LHCN-M2 (cell line): ENCODE measurements around the gene GLIS2. TPM values are rescaled to one million over a fixed set of nuclear protein-coding genes. Genes with fewer than 3 reads are reported as not detected.
A peak's percentile ranks its signal among the peaks of the same experiment; 100 is the strongest.

Experiments used
- DNase-seq: peaks from one replicate; pipeline ENCODE4 v3.0.0-alpha.2; 2012; ENCODE audit warnings: low read depth
- total RNA-seq: library from RNA; depleted of rRNA; stranded (reverse); fragments of >200 nt; gene quantifications from 2 replicates; pipeline ENCODE4 v1.2.3, GENCODE V29; 2014

GLIS2 gene
- total RNA-seq, 1 experiment from 2014 or later = 1.3 TPM

DNA sequence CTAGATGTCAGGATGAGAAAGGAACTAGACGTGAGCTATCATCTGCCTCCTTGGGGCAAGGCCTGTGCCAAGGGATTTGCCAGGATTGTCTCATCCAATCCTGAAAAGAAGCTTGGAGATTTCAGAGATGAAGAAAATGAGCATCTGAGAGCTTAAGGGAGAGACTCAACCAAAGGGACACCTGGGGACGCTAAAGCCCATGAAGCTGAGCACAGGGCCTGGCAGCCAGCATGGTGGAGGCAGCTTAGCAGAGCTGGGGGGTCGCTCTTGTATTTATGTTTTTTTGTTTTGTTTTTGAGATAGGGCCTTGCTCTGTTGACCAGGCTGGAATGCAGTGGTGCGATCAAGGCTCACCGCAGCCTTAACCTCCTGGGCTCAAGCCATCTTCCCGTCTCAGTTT is 18.4 kb upstream of the GLIS2 start:
- DNase-seq = no peak

DNA sequence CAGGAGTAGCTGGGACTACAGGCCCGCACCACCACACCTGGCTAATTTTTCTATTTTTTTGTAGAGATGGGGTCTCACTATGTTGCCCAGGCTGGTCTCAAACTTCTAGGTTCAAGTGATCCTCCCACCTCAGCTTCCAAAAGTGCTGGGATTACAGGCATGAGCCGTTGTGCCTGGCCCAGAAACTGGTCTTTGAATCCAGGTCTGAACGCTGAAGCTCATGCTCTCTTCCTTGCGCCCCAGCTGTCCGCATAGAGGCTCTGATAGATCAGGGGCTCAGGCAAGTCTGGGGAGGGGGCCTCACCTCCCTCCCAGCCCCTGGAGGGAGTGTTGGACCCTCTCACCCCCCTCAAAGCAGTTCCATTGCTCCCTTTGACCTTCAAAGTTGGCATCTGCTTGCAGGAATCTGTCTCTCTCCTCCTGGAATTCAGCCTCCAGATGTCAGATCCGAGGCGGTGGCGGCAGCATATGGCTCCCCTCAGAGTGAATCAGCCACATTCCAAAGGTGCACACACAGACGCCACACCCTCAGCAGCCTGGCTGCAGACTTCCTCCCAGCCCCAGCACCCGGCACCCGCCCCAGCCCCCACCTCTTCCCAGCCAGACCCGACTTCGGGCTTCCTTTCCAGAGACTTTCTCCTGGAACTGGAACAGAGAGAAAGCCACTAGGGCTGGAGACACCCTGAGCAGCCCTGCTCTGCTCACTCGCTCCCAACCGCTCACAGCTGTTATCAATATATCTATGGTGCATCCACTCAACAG is 16.9 kb upstream of the GLIS2 start:
- peak; percentile 94 for DNase-seq

DNA sequence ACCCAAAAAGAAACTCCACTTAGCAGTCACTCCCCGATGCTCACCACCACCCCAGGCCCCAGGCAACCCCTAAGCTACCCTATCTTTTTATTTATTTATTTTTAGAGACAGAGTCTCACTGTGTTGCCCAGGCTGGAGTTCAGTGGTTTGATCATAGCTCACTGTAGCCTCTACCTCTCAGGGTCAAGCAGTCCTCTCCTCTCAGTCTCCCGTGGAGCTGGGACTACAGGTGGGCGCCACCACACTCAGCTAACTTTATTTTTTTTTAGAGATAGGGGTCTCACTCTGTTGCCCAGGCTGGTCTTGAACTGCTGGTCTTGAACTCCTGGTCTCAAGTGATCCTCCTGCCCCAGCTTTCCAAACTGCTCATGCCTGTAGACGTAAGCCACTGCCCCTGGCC is 14.7 kb upstream of the GLIS2 start:
- DNase-seq = no peak

DNA sequence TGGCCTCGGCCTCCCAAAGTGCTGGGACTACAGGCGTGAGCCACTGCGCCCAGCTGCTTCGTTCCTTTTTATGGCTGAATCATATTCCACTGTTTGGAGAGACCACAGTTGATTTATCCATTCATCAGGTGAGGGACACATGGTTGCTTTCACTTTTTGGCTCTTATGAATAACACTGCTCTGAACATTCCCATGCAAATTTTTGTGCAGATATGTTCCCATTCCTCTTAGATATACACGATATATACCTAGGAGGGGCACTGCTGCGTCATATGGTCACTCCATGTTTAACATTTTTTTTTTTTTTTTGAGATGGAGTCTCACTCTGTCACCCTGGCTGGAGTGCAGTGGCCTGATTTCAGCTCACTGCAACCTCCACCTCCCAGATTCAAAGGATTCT is 13.9 kb upstream of the GLIS2 start:
- no peak for DNase-seq

DNA sequence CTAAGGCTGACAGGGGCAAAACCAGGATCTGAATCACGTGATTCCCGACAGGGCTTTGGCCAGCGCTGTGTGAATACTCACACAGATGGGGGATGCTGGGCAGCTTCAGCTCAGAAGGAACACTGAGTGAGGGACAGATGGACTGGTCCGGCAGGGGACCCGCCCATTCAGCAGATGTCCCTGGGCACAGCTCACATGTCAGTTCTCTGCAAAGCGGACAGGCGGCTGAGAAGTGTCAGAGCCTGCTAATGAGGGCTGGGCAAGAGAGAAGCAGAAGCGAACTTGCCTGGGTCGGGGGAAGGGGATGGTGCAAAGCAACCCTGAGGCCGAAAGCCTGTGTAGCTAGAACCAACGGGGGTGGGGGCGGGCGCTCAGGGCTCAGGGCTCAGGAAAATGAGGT is 11.9 kb upstream of the GLIS2 start:
- peak; percentile 46 for DNase-seq

DNA sequence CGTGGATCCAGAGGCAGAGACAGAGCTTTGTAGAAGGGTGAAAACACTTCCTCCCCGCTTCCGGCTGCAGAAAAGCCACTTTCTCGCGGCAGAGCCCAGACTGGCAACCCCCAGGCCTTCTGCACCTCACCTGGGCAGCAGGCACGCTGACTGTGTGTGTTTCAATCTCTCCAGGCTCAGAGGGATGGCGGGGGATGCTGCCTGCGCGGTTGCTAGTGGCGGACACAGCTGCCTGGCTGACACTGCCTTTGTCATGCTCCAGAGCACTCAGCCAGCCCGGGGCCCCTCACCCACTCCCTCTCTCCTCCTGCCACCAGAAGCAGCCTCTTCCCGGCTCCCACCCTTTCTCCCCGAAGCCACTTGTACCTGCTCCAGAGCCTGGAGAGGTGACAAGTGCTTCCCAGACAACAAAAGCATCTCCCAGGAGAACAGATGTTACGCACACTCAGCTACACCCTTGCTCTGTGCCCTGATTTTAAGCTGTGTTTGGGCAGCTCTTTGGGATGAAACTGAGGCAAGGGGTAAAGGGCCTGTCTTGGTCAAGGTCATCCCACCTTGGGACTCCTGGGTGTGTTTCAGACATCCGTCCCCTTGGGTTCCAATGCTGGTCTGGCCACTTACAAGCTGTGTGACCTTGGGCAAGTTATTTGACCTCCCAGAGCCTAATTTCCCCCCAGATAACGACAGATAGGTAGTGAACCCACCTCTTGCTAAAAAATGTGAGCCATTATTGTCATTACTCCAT is 9.2 kb upstream of the GLIS2 start:
- DNase-seq = no peak

DNA sequence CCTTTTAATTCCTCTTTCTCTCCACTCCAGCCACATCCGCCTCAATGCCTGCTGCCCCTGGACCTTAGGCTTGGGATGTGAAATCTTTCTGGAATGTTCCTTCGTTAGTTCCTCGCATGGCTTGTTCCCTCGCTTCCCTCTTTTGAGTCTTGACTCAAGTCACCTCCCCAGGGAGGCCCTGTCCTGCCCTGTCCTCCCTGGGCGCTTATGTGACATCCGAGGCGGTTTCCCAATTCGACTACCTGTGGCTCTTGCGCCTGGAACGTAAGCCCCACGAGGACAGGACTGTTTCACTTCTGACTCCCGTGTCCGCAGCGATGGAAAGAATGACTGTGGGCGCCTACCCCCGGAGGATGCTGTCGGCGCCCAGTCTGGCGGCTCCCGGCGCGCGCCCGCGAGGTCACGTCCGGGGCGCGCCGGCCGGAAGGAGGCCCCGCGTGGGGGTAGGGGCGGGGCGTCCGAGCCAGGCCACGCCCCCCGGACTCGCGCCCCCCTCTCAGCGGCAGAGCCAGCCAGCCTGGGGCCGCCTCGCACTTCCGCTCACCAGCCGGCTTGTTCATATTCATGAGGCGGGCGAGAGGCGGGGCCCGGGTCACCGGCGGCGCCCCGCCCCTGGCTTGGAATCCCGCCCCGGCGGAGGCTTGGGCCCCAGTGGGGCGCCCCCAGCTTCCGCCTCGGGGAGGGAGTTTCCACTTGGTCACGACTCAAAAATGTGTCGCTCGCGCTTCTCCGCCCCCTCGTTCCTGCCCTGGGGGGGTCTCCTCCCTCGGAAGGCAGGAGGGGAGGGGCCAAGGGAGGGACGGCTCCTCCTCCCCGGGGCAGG is 8.4 kb upstream of the GLIS2 start:
- peak; percentile 85 for DNase-seq

DNA sequence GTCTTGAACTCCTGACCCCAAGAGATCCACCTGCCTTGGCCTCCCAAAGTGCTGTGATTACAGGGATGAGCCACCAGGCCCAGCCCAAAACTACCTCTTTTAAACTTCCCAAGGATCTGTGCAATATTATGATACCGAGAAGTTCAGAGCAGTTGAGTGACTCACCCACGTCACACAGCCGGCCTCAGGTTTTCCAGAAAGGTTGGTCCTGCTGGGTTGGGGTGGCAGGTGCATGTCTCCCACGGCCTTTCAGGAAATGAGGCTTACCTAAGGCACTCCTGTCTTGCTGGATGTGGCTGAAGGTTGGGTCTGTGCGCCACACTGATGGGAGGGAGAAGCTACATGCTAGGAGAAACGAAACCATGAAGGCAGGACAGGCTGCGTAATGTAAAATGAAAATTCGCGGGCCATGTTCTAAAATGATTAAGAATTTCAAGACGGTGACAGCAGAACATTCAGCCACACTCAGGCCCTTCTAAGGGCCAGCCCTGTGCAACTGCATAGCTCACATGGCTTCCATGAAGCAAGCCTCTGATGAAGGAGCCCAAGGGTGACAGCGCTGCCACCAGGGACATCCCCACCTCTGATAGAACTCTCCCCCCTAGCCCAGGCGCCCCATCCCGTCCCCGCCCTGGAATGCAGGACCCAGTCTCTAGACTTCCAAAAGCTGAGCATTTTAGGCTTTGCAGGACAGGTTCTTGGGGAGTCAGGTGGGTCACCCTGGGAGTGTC is 6.6 kb upstream of the GLIS2 start:
- DNase-seq = no peak

DNA sequence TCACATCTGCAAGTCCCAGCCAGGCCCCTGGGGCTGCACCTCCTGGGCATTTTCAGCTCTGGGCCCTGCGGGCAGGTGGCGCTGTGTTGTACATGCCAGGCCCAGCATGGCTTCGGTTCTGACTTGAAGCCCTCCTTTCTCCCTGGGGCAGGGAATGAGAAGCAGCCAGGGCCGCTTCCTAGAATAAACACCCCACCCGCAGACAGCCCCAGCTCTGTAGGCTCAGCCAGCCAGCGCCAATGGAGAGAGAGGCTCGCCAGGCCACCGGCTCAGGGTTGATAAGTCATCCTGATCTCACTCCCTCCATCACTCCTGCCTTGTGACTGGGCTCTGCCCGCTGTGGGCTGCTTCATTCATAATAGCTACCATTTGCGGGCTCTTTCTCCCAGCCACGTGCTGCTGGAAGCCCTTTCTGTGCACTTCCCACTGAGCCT is 6.0 kb upstream of the GLIS2 start:
- no peak for DNase-seq

DNA sequence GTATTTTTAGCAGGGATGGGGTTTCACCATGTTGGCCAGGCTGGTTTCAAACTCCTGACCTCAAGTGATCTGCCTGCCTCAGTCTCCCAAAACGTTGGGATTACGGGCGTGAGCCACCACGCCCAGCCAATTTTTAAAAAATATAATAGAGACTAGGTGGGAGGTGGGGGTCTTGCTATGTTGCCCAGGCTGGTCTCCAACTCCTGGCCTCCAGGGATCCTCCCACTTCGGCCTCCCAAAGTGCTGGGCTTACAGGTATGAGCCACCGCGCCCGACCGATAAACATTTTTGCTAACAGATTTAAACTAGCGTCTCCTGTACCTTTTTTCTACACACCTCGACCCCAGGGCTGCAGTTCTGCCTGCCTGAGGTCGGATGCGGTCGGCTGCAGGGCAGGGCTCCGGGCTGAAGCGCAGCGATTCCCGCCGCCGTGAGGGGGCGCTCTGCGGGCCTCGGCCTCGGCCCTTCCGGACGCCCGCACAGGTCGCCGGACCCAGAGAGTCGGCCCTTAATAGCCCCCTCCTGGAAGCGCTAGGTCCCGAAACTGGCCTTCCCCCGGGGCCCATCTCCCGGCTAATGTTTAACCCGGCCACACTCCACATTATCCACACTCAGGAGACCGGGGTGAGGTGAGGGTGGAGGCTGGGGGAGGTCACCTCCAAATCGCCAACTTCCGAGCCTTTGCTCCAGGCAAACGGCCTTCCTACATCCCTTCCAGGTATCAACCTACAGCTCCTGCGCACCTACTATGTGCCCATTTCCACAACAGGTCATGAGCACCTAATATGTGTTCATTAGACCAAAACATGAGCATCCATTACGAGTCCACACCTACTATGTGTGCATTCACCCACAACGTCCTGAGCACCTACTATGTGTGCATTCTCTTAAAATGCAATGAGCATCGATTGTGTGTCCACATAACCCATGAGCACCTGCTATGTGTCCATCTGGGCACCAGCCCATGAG is 2.0 kb upstream of the GLIS2 start:
- DNase-seq = peak; percentile 29

DNA sequence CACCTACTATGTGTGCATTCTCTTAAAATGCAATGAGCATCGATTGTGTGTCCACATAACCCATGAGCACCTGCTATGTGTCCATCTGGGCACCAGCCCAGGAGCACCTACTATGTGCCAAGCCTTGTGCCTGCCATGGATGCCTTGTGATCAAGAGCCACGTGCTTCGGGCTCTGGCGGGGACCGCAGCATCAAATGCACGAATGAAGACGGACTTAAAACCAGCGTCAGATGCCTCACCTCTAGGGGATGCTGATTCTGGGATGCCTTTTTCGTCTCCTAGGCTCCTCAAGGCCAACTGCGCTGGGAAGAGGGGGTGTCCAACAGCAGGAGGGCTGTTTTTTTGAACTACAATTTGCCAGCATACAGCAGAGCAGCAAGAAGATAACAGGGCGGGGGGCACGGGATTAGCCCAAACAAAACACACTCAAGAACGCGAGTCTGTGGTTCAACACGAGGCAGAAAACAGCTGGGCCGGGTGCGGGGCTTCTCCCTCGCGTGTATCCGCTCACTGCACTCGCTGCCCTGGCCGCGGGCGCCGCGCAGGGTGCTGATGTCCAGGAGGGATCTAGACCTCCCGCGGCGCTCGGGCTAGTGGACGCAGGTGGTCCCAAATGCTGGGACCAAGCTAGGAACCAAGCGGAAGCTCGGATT is 1.2 kb upstream of the GLIS2 start:
- DNase-seq = peak; percentile 47

DNA sequence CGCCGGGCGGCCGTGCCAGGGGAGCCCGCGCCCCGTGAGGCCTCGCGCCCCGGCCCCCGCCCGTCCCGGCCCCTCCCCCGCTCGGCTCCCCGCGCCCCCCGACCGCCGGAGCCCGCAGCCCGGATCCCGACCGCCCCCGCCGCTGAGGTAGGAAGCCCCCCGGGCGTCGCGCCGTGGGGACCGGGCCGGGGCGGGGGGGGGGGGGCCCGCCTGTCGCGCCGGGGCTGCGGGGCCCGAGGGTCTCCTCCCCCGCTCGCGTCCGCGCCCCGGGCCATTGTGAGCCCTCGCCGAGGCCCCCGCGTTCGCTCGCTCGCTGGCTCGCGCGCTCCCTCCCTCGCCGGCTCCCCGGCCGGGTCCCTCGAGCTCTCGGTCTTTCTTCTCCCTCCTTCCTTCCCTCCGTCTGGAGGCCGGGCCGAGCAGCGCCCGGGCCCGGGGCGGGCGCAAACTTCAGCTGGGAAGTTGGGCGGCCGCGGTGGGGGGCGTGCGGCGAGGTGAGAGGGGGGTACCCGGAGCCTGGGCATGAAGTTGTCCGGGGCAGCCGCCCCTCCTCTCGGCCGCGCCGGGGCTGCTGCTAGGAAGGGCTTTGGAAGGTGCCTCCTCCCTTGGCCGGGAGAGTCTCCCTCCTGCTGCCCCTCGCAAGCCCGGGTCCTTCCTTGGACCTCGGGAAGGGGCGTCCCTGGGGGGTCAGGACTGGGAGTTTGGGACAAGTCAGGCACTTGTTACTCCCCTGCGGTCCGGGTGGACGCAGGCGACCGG is 419 bp downstream of the GLIS2 start:
- DNase-seq = peak; percentile 29

DNA sequence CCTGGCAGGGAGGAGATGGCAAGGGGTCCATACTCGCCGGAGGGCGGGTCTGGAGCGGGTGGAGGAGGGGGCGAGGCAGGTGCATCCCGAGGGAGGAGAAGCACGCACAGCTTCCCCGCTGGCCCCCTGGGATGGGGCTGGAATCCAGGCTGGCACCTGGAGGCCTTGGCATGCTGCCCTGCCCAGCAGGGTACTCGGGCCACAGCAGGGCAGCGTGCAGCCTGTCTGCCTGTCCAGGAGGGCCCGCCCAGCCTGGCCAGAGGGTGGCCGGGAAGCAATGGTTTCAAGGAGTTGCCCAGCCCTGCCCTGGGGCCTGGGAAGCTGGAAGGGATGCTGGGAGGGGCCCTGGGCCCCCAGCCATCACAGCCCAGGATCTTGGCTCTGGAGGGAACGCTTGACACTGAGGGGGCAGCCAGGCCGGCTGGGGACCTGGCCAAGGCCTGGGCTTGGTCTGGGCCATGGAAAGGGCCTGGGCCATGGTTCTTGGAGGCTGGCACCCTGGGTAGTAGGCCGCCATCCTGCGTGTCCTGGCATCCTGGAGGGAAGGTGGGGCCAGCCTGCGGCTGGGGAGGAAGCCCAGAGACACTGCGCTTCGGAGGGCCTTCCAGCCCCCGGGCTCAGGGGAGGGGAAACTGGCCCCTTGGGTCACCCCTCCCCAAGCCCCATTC is 1.1 kb downstream of the GLIS2 start:
- DNase-seq = peak; percentile 54

DNA sequence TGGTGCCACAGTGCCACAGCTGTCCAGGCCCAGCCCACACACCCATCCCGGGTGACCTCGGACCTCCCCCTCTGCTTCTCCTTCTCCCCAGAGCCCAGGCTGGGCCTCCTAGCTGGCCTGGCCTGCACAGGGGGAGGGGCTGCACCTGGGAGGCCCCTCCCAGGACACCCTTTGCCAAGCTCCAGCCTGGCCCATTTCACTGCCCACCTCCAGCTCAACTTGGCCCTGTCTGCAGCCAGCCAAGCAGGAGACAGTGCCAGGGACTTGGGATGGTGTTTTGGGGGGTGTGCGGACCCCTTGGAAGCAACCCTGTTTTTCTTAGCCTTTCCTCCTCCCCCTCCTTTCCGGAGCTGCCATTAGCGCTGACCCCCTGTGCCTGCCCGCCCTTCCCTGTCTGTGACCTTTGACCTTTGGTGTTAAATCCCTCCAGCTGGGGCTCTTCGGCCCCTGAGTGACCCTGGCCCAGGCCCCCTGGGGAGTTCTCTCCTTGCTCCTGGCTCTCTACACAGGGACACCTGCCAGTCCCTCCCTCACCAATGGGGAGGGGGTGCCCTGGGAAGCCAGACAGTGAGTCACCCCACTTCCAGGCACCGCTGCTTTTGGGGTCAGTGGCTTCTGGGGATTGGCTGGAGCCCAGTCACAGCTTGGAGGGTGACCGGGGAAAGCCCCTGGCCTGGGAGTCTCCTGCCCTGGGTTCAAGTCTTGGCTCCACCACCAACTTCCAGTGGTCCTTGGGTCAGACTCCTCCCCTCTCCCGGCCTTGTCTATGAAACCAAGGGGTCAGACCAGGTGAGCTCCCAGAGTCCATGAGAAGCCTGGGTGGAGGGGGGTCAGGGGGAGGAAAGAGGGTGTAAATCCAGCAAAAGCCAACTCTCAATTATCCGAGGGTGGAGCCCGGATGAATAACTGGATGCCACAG is 1.9 kb downstream of the GLIS2 start:
- DNase-seq = peak; percentile 34

DNA sequence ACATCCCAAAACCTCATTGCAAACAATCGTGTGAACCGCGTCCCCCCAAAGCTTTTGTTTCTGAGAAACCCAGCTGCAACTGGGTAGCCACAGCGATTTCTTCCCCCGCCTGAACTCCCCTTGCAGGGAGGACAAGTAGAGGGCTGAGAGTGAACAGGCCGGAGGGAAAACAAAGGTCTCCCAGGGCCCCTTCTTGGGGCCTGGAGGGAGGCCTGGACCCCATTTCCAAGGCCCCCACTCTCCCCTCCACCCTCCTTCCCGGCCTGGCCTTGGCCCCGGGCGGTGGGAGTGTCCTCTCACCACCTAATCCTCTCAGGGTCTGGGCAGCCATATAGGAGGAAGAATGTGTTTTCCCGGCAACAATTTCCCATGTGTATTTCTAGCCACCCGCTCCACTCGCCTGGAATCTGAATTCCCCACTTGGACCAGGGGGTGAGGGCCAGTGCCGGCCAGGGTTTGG is 2.6 kb downstream of the GLIS2 start:
- no peak for DNase-seq

DNA sequence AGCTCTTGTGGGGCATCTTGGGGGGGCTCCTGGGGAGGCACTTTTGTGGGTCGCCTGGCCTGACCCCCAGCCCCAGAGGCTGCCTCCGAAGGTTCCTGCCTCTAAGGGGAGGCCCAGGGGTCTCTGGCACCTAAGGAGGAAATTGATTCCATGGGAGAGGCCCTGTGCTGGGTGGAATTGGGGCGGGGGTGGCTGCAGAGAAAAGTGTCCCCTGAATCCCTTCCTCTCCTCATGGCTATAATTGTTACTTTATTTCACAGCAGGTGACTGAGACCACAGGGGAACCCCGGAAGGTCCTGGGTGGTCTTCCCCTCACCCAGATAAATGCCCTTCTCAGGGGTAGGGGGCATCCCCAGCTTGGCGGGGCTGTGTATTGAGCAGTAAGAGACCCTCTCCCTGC is 3.1 kb downstream of the GLIS2 start:
- DNase-seq = no peak
